ENCODE data around the gene LRFN4.

LRFN4 gene

GRCh38 chr11:66845876-66846212, 11.0 kb upstream of the LRFN4 start:
- DNase-seq = no peak

DNA sequence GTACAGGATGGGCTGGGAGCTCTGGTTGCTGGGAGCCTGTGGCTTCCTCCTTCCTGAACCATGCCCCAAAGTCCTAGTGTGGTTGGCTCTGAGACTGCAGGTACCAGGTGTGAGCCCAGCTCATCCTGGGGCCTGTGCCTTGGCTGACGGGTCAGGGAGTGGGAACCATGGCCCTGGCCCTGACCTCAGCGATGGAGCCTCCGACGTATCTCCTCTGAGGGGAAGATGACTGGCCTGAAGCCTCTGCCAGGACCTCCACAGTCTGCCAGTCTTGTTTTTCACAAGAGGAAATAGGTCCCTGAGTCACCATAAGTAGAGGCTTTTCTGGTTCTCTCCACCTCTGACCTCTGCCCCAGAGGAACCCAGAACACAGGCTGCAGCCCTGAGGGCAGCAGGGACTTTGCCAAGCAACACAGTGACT, 10.2 kb upstream of the LRFN4 start:
- no peak for DNase-seq

- no peak for DNase-seq
Measured at GRCh38 chr11:66847461-66848232, 9.2 kb upstream of the LRFN4 start.

GRCh38 chr11:66848671-66849500, 8.0 kb upstream of the LRFN4 start:
- no peak for DNase-seq

DNA sequence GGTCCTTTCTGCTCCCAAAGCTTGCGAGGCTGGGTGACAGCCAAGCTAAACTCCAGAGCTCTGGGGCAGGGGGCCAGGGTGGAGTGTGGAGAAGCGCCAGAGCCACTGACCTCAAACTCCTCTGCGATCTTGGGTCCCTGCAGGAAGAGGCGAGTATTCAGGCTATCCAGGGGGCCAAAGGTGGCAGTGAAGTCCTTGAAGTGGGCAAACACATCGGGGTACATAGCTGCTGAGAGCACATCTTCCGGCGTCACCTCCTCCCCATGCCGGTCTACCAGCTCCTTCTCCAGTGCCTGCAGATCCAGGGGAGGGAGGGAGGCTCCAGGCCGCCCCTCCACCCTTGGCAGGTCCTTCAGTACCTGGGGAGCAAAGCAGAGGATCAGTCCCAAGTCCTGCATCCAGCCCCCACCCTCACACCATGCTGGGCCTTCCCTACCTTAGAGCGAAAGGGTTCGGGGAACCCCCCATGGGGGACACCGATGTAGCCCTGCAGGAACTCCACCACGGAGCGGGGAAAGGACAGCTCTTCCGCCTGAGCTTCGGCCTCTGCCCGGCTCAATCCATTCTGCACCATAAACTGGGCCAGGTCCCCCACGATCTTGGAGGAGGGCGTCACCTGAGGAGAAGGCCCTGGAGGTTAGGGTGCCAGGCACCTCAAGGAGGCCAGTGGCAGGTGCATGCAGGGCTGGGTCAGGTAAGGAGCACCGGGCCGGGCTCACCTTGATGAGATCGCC, 7.2 kb upstream of the LRFN4 start:
- DNase-seq = no peak

- DNase-seq = no peak
Measured at GRCh38 chr11:66850235-66850587, 6.7 kb upstream of the LRFN4 start.

DNA sequence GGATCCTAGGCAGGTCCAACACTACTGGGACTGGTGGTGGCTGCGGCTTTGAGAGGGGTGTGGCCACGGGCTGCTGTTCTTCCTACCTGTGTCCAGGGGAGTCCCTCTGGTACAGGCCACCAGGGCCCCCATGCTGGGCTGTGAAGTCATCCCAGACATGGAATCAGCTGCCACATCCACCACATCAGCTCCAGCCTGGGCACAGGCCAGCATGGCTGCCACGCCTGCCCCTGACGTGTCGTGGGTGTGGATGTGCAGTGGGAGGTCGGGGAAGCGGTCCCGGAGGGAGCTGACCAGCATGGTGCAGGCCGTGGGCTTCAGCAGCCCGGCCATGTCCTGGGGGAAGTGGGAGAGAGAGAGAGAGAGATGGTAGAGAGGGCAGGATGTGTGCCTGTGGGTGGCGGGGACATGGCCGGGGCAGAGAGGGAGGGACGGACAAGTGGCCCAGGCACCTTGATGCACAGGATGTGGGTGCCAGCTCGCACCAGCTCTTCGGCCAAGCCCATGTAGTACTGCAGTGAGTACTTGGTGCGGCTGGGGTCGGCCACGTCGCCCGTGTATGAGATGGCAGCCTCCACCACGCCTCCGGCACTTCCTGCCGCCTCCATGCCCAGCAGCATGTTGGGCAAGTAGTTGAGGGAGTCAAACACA, 6.2 kb upstream of the LRFN4 start:
- no peak for DNase-seq

DNA sequence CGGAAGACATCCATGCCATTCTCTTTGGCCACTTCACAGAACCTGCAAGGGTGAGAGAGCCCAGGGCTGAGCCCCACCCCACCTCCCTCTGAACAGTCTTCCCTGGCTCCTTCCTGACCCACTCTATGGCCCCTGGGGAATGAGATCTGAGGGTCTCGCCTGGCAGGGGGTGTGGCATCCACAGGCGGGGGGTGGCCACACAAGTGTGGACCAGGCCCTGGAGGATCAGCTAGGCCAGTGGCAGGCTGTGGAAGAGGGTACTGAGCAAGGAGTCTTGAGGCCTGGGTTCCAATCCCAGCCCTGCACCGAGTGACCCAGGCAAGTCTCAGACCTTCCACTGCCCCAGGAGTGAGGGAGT, 5.6 kb upstream of the LRFN4 start:
- DNase-seq = no peak

DNA sequence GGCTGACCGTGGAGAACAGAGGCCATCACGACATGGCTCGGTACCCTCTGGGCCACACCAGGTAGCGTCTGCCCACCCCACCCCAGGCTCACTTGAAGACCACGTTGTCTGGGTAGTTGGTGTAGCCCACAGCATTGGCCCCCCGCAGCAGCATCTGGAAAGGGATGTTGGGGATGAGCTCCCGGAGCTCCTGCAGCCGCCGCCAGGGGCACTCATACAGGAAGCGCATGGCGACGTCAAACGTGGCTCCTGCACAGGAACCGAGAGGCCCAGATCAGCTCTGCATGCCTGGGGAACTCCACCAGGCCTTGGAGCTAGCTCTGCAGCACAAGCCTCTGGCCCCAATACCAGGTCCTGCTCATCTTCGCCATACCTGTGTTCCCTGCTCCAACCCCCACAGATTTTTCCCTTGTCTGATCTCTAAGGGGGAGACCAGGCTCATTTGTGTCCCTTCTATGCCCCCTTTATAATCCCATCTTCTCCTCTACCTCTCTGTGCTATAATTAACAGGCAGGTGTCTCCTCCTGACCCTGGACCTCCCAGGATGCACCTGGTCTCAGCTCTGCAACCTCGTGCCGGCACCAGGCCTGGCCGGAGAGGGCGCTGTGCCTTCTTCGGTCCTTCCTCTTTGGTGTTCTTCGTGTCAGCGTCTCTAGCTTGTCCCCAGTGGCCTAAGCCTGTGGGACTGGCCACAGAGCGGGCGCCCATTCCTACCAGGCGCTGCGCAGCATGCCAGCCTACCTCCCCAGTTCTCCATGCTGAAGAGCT, 5.0 kb upstream of the LRFN4 start:
- no peak for DNase-seq

DNA sequence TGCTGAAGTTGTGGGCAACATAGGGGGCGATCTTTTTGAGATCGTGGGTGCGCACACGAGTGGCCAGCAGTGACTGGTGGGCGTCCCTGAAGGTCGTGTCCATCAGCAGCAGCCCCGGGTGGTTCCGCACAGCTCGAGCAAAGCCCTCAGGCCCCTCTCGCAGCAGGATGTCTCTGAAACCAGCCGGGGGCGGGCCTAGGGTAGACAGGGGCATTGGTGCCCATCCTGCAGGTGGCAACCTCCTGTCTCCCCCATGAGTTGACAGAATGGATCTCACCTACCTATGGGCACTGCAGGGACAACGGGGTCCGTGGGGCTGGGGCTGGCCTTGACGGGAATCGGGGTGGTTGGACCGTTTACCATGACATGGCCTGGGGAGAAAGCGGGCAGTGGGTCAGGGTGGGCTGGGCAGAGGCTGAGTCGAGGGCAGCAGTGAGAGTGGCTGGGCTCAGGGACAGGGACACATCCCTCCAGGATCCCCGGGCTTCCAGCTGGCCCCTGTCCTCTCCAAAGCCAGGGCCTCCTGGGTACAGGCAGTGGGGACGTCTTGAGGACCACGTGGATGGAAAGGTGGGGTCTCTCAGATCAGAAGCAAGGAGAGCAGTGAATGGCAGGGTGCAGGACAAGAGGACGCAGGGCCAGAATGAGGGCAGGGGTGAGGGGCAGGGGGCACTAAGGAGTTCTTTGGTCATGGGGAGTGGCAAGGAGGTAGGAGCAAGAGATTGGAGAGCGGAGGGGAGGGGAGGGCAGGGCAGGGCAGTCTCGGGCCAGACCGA, 4.2 kb upstream of the LRFN4 start:
- DNase-seq = no peak

GRCh38 chr11:66853242-66854229, 3.3 kb upstream of the LRFN4 start:
- no peak for DNase-seq

DNA sequence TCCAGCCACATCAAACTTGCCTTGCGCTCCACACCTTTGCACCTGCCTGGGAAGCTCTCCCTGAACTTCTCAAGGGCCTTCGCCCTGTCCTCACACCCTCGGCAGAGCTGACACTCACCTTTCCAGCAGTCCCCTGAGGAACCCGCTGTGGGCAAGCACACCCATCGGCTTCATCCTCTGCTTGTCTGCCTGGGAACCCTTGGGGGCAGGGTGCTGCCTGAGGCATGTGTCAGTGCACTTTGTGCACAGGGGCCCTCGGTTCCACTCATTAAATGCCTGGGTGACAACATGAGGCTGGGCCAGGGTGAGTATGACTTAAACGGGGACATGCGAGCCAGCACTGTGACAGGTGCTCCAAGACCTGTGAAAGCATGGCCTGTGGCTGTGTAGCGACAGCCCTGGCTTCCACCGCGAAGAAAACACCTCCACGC, 2.6 kb upstream of the LRFN4 start:
- no peak for DNase-seq

DNA sequence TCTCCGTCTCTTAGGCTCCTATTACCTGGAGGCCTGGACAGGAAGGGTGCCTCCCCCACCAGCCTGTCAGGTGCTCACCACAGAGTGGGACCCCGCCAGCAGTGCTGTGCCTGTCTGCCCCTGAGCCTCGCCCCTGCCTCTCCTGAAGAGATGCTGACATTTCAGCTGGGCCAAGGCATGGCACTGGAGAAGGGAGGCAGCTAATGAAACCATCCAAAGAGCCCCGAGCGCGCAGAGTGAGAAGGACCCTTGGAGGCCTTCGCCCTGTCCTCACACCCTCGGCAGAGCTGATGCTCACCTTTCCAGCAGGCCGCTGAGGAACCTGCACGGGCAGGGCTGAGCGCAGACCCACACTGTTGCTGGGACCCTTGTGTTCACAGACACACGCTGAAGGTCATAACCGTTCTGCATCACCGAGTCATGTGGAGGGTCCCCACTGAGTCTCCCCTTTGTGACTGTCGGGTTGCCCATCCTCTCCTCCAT, 2.1 kb upstream of the LRFN4 start:
- no peak for DNase-seq

- DNase-seq = peak; percentile 81
Measured at GRCh38 chr11:66855574-66856495, 1.0 kb upstream of the LRFN4 start.

DNA sequence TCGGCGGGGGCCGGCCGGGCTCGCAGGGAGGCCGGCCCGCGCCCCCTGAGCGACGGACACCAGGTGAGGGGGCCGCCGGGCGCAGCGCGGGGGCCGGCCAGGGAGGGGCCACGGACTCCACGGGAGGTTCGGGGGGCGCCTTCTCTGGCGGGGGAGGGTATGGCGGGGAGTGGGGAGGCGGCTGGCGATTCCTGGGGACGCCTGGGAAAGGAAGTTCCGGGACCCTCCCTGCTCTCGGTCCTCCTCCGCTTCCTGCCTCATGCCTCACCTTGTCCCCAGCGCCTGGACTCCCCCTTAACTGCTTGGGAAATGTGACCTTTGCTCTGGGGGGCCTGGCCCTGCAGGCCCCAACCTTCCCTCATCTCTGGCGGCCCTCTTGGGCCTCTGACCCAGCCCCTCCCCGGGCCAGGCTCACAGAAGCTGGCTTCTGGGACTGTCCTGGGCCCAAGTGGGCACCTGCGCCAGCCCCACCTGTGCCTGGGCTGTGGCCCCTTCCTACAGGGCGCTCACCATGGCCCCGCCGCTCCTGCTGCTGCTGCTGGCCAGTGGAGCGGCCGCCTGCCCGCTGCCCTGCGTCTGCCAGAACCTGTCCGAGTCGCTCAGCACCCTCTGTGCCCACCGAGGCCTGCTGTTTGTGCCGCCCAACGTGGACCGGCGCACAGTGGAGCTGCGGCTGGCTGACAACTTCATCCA, 516 bp downstream of the LRFN4 start:
- DNase-seq = no peak

DNA sequence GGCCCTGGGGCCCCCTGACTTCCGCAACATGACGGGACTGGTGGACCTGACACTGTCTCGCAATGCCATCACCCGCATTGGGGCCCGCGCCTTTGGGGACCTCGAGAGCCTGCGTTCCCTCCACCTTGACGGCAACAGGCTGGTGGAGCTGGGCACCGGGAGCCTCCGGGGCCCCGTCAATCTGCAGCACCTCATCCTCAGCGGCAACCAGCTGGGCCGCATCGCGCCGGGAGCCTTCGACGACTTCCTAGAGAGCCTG, 992 bp downstream of the LRFN4 start:
- DNase-seq = no peak

GRCh38 chr11:66858186-66858938, 1.5 kb downstream of the LRFN4 start:
- no peak for DNase-seq

Data from SHP77 treated with DMSO at 0.1 percent for 48 hours (cell line).